GM18867 (cell line): ENCODE data around the gene RYR2.

ENCODE experiments used
- ATAC-seq: cut with Tn5 transposase; IDR thresholded peaks from one replicate; pipeline ENCODE4 v1.9.1; 2021; ENCODE audit warnings: mild to moderate bottlenecking, moderate library complexity; ENCODE audit not compliant: unreplicated experiment

The RYR2 gene

GRCh38 chr1:237041795-237042525 is at the start of gene RYR2:
TSS of gene RYR2 (plus strand) at chr1:237042184. CDS start at chr1:237042522, 338 bp downstream.
- ATAC-seq, result no peak

GRCh38 chr1:236992449-236992848 is 49.5 kb upstream of the RYR2 start:
- ATAC-seq, result no peak

- ATAC-seq, result no peak
Observed at GRCh38 chr1:236994450-236994849, 47.5 kb upstream of the RYR2 start.

GRCh38 chr1:236997361-236997760 is 44.6 kb upstream of the RYR2 start:
- no peak for ATAC-seq

- ATAC-seq, result no peak
Observed at GRCh38 chr1:236997882-236998281, 44.1 kb upstream of the RYR2 start.

GRCh38 chr1:236998546-236998945 is 43.4 kb upstream of the RYR2 start:
- no peak for ATAC-seq

GRCh38 chr1:237000191-237000590 is 41.8 kb upstream of the RYR2 start:
- ATAC-seq, result no peak

- ATAC-seq, result no peak
Observed at GRCh38 chr1:237003516-237003915, 38.5 kb upstream of the RYR2 start.

GRCh38 chr1:237004116-237004515 is 37.9 kb upstream of the RYR2 start, which contains the start of gene MT1HL1:
TSS of gene MT1HL1 (minus strand) at chr1:237004441. CDS start at chr1:237004372, 69 bp downstream.
- no peak for ATAC-seq

- ATAC-seq, result no peak
Observed at GRCh38 chr1:237005674-237006073, 36.3 kb upstream of the RYR2 start.

- no peak for ATAC-seq
Observed at GRCh38 chr1:237007147-237007881, 34.7 kb upstream of the RYR2 start.

- ATAC-seq, result no peak
Observed at GRCh38 chr1:237009611-237010010, 32.4 kb upstream of the RYR2 start.

- ATAC-seq, result no peak
Observed at GRCh38 chr1:237011432-237011831, 30.6 kb upstream of the RYR2 start.

GRCh38 chr1:237012361-237012760 is 29.6 kb upstream of the RYR2 start:
- no peak for ATAC-seq

- no peak for ATAC-seq
Observed at GRCh38 chr1:237012788-237013383, 29.1 kb upstream of the RYR2 start.

GRCh38 chr1:237013608-237014007 is 28.4 kb upstream of the RYR2 start:
- no peak for ATAC-seq

- ATAC-seq, result no peak
Observed at GRCh38 chr1:237016626-237017025, 25.4 kb upstream of the RYR2 start.

GRCh38 chr1:237018896-237019295 is 23.1 kb upstream of the RYR2 start:
- no peak for ATAC-seq

GRCh38 chr1:237025358-237026074 is 16.5 kb upstream of the RYR2 start:
- no peak for ATAC-seq

- ATAC-seq, result no peak
Observed at GRCh38 chr1:237029240-237029639, 12.7 kb upstream of the RYR2 start.

- ATAC-seq, result no peak
Observed at GRCh38 chr1:237029850-237030535, 12.0 kb upstream of the RYR2 start.
